HG03097 (cell line): ENCODE data around the gene DR1.

Source experiments
- ATAC-seq: cut with Tn5 transposase; IDR thresholded peaks from one replicate; pipeline ENCODE4 v1.9.1; 2021; ENCODE audit not compliant: unreplicated experiment, low FRiP score

The DR1 gene

DNA sequence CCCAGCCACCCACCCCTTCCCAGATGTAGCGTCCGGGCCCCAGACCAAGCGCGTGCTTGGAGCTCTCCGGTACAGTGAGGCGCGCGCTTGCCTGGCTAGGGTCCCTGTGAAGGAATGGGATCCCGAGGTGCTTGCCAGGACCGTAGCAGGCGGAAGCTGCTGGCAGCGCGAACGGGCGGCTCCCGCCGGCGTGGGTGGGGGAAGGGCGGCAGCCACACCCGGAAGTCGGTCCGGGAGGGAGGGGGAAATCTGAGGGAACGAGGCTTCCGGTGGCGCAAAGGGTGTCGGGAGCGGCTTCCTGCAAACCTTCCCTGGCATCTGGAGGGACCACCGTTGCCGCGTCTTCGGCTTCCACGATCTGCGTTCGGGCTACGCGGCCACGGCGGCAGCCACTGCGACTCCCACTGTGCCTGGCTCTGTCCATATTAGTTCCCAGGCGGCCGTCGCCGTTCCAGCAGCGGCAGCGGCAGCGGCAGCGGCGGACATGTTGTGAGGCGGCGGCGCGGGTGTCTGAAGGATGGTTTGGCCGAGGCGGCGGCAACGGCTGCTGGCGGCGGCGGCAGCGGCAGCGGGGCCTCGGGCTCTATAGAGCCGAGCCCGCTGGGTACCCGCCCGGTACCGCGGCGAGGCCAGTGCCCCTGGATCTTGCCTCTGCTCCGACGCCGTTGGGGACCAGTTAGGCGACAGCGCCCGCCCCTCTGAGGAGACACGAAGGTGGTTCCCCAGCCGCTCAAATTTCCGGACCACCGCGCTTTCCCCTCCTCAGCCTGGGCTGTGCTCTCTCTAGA is at the start of gene DR1:
Gene DR1 (plus strand): TSS at position 275 of the 788 bp plus-strand sequence. CDS start 739 bp downstream, outside the sequence.
- peak; percentile 73 for ATAC-seq

DNA sequence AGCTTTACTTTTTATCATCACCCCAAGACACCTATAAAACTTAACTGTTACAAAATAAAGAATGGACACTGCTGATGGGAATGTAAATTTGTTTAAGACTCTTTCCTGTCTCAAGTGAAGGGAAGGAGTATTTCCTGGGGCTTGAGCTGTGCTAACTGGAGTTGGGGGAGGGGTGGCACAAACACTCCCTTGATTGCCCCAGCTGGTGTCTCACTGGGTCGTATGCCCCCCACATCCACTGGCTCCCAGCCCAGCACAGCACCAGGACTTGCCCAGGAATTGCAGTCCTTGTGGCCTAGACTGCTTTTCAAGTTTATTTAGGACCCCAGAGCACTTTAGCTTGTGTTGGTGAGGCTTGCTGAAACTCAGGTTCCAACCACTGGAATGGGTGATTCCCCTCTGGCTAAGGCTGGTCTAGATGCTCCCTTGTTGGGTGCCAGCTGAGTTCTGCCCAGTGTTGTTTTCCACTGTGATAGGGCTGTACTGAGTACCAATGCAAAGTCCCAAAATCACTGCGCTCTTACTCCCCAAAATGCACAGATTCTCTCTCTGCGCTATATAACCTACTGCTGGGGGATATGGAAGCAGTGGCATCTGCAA is 49.1 kb upstream of the DR1 start:
- no peak for ATAC-seq

- ATAC-seq: no peak
These were observed 44.6 kb upstream of the DR1 start for GRCh38 chr1:93301131-93301530.

DNA sequence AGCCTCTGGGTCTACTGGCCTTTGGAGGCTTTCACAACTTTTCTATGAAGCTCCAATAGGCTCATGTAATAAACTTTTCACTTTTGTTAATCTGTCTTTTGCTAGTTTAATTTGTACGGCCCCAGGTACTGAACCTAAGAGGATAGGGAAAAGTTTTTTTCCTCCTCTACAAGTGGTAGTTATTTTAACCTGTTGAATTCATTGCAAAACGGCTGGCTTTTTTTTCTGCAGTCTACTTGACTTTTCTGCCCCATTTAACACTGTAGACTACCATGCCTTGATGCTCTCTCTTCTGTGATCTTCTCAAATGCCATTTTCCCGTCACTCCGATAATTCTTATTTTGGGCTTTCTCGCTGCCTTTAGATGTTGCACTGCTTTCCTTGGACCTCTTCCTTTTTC is 43.6 kb upstream of the DR1 start:
- ATAC-seq: no peak

GRCh38 chr1:93304716-93305138 is 41.0 kb upstream of the DR1 start:
- no peak for ATAC-seq

DNA sequence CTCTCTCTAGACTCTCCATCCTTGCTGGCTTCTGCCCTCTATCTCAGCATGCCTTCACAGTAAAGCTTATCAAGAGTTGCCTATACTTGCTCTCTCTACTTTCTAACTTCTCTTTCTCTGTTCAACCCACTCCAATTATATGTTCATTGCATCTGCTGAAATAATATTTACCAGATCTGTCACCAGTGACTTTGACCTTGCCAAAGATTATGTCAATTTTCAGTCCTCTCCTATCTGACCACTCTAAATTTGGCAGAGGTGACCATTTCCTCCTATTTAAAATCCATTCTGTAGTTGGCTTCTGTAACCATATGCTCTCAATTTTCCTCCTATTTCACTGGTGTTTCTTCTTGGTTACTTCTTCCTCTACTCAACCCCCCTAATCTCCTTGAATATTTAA is 38.8 kb upstream of the DR1 start:
- no peak for ATAC-seq

- no peak for ATAC-seq
These were observed 32.7 kb upstream of the DR1 start for GRCh38 chr1:93313026-93313425.

DNA sequence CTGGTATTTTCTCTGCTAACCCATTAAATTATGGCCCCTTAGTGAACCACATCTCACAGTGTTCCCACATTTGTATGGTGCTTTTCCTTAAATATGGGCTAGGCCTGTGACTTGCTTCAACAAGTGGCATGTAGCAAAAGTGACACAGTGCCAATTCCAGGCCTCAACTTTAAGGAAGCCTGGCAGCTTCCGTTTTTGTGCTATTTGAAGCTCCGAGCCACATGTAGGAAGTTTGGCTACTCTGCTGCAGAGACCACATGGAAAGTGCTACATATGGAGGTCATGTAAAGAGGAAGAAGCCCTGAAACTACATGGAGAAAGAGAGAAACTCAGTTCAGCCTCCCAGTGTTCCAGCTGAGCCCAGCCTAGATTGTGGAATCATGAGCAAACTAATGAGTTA is 28.5 kb upstream of the DR1 start:
- ATAC-seq: no peak

DNA sequence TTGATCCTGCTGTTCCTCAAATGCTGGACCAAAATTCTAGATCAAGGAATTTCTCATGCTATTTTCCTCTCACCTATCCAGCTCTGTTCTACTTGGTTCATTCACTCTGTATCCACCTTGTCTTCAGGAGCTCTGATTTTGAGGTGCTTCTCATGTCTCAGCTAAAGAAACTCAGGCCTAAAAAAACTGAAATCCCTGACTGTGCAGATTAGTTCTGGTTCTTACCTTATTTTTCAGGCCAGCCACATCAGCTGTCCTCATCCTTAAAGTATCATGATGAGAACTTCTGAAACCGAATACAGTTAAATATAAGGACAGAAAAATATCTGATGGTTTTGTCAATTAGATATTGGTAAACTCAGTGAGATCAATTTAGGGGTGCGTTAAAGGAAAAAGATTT is 27.8 kb upstream of the DR1 start:
- ATAC-seq: no peak

- ATAC-seq: no peak
These were observed 24.0 kb upstream of the DR1 start for GRCh38 chr1:93321720-93322119.

DNA sequence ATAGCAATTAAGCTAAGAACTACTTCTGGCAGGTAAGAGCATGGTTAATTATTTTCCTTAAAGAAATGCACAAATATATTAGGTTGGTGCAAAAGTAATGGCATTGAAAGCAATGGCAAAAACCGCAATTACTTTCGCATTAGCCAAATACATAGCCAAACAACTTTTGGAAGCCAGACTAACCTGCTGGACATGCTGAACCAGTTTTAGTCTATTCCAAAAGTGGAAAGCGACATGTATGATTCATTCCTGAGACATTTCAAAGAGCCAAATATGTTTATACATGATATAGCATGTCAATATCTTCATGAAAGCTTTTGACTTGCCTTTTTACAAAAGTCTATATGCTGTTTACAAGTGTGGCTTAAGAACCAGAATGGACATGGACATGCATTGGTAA is 23.4 kb upstream of the DR1 start:
- ATAC-seq: no peak

- no peak for ATAC-seq
These were observed 22.4 kb upstream of the DR1 start for GRCh38 chr1:93323185-93323820.

- no peak for ATAC-seq
These were observed 20.9 kb upstream of the DR1 start for GRCh38 chr1:93324486-93325464.

DNA sequence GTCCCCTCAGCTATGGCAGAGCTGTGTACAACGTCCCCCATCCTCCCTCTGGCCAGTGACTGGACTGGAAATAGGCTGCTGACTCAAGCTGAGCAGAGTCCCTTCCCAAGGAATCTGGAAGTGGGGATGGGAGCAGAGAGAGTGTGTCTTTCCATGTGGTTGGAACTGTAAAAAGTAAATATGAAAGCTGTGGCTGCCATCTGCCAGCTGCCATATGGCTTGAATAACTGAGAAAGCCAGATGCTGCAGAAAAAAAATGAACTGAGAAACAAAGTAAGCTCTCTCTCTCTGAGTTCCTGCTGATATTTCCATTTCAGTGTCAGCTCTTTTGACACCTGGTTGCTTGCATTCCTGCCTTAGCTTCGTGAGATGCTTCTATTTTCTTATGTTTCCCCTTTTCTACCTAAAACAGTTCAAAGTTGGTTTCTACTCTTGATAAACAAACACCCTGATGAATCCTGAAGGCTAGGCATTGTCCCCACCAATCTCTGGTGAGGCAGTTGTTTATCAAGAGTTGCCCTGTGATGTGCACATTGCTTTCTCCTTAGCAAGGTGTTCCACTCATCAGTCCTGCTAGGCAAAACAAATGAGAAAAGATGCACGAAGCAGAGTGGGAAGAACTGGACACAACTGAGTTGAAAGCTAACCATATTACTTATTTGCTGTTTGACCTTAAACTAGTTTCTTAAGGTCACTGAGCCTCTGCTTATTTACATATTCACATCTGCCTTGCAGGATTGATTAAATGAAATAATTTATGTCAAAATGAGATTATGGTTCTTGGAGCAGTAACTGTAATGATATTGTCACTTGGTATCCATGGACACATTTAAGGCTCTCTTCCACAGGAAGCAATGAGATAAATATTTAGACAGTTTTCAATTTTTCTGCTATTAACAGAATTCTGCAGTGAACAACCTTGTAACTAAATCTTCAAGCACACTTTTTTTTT is 16.6 kb upstream of the DR1 start:
- ATAC-seq: no peak

GRCh38 chr1:93330196-93330595 is 15.5 kb upstream of the DR1 start:
- ATAC-seq: no peak

GRCh38 chr1:93330617-93331016 is 15.1 kb upstream of the DR1 start:
- ATAC-seq: no peak

GRCh38 chr1:93331412-93331811 is 14.3 kb upstream of the DR1 start:
- no peak for ATAC-seq

- ATAC-seq: no peak
These were observed 13.3 kb upstream of the DR1 start for GRCh38 chr1:93332368-93332767.

DNA sequence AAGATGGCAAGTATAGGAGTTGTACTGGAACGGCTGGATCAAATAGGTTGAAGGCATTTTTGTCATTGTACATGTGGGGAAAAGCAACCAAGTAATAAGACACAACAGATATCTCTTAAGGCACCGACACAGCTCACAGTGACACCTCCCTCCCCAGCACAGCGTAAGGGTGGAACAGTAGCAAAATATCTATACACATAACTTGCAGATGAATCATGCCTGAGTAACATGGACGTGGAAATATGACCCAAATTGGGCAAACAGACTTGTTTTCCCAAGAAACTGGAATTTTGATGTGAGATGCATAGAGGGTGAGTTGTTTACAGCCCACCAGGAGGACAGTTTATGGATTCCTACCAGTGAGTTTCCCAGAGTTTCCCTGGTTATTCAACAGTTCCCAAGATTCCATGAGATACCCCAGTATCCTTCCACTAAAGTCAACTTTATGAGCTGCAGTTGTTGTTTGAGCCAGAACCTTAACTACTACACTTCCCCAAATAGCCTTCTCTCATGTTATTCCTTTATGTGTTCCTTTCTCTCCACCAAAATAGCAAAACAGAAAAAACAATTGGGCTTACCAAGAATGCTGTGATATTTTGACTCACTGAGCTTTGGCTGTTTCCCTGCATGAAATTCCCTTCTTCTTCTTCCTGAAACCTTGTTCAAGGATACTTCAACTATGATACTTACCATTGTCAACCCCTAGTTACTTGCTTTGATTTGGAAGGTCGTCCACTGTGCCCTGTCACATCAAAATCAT is 7.1 kb upstream of the DR1 start:
- ATAC-seq: no peak
